PC-3 (cell line): Measurements from ENCODE around the gene CALML6.

Experiments
- EZH2 ChIP-seq: fragments of 300-600 bp; sonication (generic); IDR thresholded peaks from one replicate; pipeline ENCODE4 v1.6.1; 2017; ENCODE audit warnings: antibody characterized with exemption, mild to moderate bottlenecking, low read length; ENCODE audit not compliant: unreplicated experiment
- EZH2phosphoT487 ChIP-seq: fragments of 300-600 bp; sonication (generic); IDR thresholded peaks from 2 replicates; pipeline ENCODE4 v1.6.1; 2018; ENCODE audit warnings: mild to moderate bottlenecking, antibody characterized with exemption, low read length, borderline replicate concordance
- TF ChIP-seq, protein P1 (sequence below): fragments of 300-600 bp; sonication (generic); conservative IDR thresholded peaks from 2 replicates; pipeline ENCODE4 v1.5.1; 2017; ENCODE audit warnings: antibody characterized with exemption, low read depth, mild to moderate bottlenecking, low read length

DNA sequence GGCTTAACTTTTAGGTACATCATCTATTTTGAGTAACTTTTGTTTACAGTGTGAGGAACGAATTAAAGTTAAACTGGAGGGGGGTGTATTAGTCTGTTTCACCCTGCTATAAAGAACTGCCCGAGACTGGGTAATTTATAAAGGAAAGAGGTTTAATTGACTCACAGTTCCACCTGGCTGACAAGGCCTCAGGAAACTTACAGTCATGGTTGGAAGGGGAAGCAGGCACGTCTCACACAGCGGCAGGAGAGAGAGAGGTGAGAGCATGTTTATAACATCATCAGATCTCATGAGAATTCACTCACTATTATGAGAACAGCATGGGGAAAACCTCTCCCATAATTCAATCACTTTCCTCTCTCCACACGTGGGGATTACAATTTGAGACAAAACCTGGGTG, 35.9 kb downstream of the CALML6 start:
- TF ChIP-seq, protein P1, sequence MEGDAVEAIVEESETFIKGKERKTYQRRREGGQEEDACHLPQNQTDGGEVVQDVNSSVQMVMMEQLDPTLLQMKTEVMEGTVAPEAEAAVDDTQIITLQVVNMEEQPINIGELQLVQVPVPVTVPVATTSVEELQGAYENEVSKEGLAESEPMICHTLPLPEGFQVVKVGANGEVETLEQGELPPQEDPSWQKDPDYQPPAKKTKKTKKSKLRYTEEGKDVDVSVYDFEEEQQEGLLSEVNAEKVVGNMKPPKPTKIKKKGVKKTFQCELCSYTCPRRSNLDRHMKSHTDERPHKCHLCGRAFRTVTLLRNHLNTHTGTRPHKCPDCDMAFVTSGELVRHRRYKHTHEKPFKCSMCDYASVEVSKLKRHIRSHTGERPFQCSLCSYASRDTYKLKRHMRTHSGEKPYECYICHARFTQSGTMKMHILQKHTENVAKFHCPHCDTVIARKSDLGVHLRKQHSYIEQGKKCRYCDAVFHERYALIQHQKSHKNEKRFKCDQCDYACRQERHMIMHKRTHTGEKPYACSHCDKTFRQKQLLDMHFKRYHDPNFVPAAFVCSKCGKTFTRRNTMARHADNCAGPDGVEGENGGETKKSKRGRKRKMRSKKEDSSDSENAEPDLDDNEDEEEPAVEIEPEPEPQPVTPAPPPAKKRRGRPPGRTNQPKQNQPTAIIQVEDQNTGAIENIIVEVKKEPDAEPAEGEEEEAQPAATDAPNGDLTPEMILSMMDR: no peak
- TF ChIP-seq EZH2 (no peak), EZH2phosphoT487 (no peak)
